HG02943 (cell line): ENCODE results near the gene TRIM8.
"Not testable (repeated sequence)": the region's sequence is repeated elsewhere in the genome, so short reads cannot be mapped to it uniquely, and the experiment has no call there.

ENCODE experiments used
- ATAC-seq: cut with Tn5 transposase; IDR thresholded peaks from one replicate; pipeline ENCODE4 v1.9.1; 2021; ENCODE audit warnings: mild to moderate bottlenecking, low read depth, moderate library complexity; ENCODE audit not compliant: unreplicated experiment

TRIM8 gene

DNA sequence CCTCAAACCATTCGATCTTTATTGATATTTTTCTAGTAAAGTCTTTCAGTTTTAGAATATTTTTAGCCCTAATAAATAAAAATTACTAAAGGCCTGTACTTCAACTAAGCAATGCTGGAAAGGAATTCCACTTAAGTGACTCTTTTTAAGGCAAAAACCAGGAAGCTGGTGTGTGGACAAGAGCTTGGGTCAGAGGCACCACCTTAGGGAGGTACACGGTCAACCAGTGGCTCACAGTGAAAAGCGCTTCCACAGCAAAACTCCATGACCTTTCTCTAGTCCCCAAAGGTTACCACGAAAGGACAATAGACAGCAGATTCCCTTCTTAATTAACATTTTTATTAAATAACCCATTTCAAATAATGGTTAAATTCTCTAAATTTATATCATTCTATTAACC is 38.7 kb downstream of the TRIM8 start:
- no peak for ATAC-seq

DNA sequence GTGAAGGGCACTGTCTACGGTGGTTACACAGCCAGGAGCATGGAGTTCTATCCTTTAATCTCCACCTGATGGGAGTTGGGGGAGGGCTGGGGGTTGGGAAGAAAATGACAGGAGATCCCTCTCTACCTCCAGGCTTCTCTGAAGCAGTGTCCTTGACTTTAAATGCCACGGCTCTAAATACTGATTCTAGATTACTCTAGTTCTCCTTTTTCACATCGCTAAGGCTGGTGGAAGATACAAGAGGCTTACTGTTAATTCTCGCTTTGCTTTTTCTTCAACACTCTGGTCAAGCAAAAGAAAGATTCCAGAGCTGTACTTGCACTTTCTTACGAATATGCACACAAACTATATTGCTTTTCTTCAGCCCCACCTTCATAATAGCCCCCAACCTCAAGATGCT is 39.5 kb downstream of the TRIM8 start:
- no peak for ATAC-seq

DNA sequence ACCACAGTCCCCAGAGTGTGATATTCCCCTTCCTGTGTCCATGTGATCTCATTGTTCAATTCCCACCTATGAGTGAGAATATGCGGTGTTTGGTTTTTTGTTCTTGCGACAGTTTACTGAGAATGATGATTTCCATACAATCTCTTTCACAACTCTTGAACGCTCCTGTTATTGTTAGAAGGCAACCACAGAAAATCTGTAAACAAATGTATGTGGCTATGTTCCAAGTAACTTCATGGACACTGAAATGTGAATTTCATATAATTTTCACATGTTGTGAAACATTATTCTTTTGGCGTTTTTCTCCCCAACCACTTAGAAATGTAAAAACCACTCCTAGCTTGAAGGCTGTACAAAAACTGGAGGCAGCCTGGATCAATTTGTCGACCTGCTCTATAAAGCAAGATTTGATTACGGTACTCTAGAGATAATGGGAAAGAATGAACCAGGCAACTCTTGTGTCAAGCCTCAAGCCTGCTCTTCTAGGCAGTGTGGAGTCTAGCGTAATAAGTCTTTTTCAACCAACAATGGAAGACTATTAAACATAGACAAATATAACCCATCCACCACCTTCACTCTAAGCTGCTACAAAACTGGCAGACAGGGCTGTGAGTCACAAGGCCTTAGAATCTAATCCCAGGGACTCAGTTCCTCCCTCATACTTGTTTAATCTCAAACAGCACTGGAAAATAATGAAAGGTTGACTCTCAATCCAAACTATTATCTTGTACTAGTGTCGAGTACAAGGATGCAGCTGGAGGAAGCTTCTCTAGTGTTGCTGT is 47.2 kb downstream of the TRIM8 start:
- no peak for ATAC-seq

DNA sequence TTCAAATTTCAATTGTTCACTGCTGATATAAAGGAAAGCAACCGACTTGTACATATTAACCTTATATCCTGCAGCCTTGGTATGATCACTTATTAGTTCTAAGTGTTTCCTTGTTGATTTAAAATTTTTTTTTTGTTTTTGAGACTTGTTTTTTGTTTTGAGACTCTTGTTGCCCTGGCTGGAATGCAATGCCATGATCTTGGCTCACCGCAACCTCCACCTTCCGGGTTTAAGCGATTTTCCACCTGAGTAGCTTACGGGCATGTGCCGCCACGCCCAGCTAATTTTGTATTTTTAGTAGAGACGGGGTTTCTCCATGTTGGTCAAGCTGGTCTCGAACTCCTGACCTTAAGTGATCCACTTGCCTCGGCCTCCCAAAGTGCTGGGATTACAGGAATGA is 51.1 kb downstream of the TRIM8 start:
- ATAC-seq, result not testable (repeated sequence)

DNA sequence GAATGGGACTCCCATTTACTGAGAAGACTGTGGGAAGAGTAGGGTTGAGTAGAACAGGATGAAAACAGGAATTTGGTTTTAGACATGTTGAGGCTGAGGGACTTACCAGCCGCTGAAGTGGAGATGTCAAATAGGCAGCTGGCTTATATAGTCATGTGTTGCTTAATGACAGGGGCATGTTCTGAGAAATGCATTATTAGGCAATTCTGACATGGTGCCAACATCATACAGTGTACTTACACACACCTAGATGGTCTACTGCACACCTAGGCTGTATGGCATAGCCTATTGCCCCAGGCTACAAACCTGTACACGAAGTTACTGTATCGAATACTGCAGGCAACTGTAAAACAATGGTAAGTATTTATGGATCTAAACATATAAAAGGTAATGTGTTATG is 52.5 kb downstream of the TRIM8 start:
- ATAC-seq, result no peak

DNA sequence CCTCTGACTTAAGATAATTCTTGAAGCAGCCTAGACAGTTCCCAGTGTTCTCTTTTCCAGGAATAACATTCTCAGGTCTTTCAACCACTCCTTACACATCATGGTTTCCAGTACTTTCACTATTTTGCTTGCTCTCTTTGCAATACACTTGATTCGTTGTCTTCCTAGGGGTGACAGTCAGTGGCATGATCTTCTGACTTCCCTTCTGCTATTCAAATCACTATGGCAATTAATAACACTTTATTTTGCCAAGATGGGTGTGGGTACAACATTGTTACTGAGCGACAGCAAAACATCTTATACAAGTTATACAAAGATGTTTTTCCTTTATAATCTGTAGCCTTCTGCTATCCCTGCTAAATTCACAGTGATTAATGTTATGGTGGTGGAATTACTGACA is 54.6 kb downstream of the TRIM8 start:
- ATAC-seq, result no peak

DNA sequence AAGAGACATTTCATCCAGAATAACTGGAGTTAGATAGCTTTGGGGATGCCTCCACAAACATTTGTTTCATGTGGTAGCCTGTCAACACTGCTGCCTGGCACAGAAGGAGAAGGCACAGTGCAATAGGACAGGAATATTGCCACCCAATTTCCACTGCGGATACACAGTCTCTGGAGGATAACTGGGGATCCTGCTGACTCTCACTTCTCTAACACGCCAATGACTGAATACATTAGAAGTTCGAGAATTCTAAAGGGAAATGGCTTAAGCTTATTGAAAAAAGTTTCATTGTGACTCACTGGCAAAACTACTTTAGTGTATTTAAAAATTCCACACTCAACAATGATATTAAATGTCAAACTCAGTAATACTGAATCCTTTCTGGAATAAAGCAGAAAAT is 57.0 kb downstream of the TRIM8 start:
- ATAC-seq, result no peak

DNA sequence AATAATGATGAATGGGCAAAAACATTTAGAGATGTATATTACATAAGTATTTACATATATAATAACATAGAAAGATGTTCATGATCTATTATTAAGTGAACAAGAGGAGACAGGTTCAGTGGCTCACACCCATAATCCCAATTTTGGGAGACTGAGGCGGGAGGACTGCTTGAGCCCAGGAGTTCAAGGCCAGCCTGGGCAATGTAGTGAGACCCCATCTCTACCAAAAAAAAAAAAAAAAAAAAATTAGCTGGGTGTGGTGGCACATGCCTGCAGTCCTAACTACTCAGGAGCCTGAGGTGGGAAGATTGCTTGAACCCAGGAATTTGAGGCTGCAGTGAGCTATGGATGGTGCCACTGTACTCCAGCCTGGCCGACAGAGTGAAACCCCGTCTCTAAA is 57.5 kb downstream of the TRIM8 start:
- ATAC-seq, result no peak

DNA sequence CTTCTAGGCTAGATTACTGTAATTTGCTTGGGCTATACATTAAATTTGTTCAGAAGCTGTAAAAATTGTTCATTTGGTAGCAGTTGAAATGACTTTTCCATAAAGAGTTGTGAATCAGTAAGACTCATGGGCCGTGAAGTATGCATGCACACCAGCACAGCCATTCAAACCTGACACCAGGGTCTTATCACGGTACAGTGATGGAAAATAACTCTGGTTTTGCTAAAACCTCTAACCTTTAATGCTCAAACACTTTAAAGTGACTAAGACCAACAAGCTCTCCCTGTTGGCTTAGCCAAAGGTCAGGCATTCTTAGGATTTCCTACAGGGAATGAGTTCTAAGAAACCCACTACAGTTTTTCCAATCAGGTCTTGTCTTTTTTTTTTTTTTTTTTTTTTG is 58.5 kb downstream of the TRIM8 start:
- ATAC-seq, result no peak

DNA sequence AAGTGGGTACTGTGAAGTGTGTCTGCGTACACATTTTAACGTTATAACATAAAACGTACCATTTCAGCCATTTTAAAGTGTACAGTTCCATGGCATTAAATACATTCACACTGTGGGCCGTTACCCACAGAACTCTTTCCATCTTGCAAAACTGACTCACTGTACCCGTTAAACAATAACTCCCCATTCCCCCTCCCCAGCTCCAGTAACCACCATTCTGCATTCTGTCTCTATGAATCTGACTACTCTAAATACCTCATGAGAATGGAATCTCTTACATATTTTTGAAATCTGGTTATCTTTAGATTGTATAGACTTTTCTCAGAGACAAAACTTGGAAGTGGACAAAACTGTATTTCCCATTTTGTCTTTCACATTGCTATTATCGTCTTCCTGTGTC is 60.6 kb downstream of the TRIM8 start:
- ATAC-seq, result no peak

DNA sequence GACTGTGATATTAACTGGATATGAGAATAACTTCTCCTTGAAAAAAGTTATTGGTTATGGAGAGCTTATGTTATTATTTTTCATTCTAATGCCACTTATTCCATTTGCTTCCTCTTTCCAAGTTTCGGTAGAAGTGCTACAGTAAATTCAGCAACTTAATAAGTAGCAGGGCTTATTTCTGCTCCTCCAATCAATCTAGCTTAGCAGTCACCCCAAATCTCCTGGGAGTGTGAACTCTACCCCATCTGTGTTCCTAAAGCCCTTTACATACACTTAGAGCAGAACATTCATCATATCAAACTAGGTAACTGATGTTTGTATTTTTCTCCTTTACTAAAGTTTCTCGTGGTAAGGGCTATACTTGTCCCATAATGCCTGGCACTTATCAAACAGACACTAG is 61.3 kb downstream of the TRIM8 start:
- ATAC-seq, result no peak
